Vagina (tissue), 2 donors: ENCODE data around the gene PCSK1N. TPM values are rescaled to one million over a fixed set of nuclear protein-coding genes. Genes with fewer than 3 reads are reported as not detected.
A peak's percentile ranks its signal among the peaks of the same experiment; 100 is the strongest.

Source experiments
- DNase-seq, 2 donors: peaks; one replicate each; pipeline ENCODE4 v3.0.0-alpha.2; 2017; ENCODE audit errors: extremely low spot score in 2 of 2
- H3K27ac ChIP-seq: fragments of 200-600 bp; sonication (generic); one replicate; pipeline ENCODE4 v1.5.1; 2019
- H3K27me3 ChIP-seq: fragments of 200-600 bp; sonication (generic); one replicate; pipeline ENCODE4 v1.5.1; 2019
- H3K36me3 ChIP-seq, 2 donors: fragments of 200-600 bp; sonication (generic); one replicate each; pipeline ENCODE4 v1.5.1; 2017 to 2019
- H3K4me1 ChIP-seq: fragments of 200-600 bp; sonication (generic); one replicate; pipeline ENCODE4 v1.5.1; 2019
- H3K4me3 ChIP-seq, 2 donors: fragments of 200-600 bp; sonication (generic); 1 replicate in 1 of 2; 2 replicates in 1 of 2; pipeline ENCODE4 v1.5.1; 2016 to 2019
- H3K9me3 ChIP-seq: fragments of 200-600 bp; sonication (generic); one replicate; pipeline ENCODE4 v1.5.1; 2019
- CTCF ChIP-seq, 3 experiments: fragments of 450-650 bp in 2 of 3; fragments of 200-600 bp in 1 of 3; sonication (generic) in 1 of 3; IDR thresholded peaks; one replicate each; pipeline ENCODE4 v1.5.1; 2017 to 2019; ENCODE audit warnings: antibody characterized with exemption in 3 of 3, mild to moderate bottlenecking in 2 of 3, moderate library complexity in 2 of 3
- POLR2A ChIP-seq, 2 donors: fragments of 450-650 bp; IDR thresholded peaks; one replicate each; pipeline ENCODE4 v1.6.1; 2017; ENCODE audit warnings: antibody characterized with exemption in 2 of 2, mild to moderate bottlenecking in 2 of 2, moderate library complexity in 2 of 2
- POLR2AphosphoS5 ChIP-seq, 2 donors: sonication (generic); formaldehyde crosslinking; IDR thresholded peaks; one replicate each; pipeline ENCODE4 v1.9.0; 2017; ENCODE audit warnings: antibody characterized with exemption in 2 of 2, mild to moderate bottlenecking in 2 of 2, low read depth in 1 of 2; ENCODE audit not compliant: insufficient read depth in 1 of 2
- intact Hi-C: fragments of 100-400 bp; cut with DNase I; formaldehyde crosslinking; loops from one replicate; pipeline ENCODE4 v1.15.1; 2023
- total RNA-seq: library from RNA; depleted of rRNA; stranded (reverse); fragments of >200 nt; gene quantifications from one replicate; pipeline ENCODE4 v1.2.3, GENCODE V29; 2016

PCSK1N gene
- total RNA-seq, 1 donor from 2014 or later: 15.0 TPM

- intact Hi-C loops: no loop called here
- Histone ChIP-seq H3K4me1 (no peaks in the 10 kb centered on the region), H3K4me3 (no peak overlapping the region), H3K36me3 (peaks cover 0 to 14% of the 10 kb centered on the region in 2 donors), H3K9me3 (no peaks in the 10 kb centered on the region), H3K27me3 (no peaks in the 10 kb centered on the region), H3K27ac (no peak overlapping the region)
- TF ChIP-seq POLR2A (IDR thresholded peaks at IDR 0.05) (no peak), CTCF (IDR thresholded peaks at IDR 0.05) (no peak), POLR2AphosphoS5 (IDR thresholded peaks at IDR 0.05; ENCODE audit: insufficient read depth in 1 of 2, low read depth in 1 of 2) (no peak)
- DNase-seq: no peak
Measured at GRCh38 chrX:48813644-48814043, 21.8 kb downstream of the PCSK1N start.

GRCh38 chrX:48806081-48806480 lies 29.3 kb downstream of the PCSK1N start:
- Histone ChIP-seq H3K36me3 (peaks cover 0 to 11% of the 10 kb centered on the region in 2 donors), H3K9me3 (no peaks in the 10 kb centered on the region), H3K27me3 (no peaks in the 10 kb centered on the region), H3K4me3 (no peak overlapping the region), H3K27ac (no peak overlapping the region), H3K4me1 (peaks cover 5% of the 10 kb centered on the region)
- TF ChIP-seq POLR2A (IDR thresholded peaks at IDR 0.05) (no peak), CTCF (IDR thresholded peaks at IDR 0.05) (no peak), POLR2AphosphoS5 (IDR thresholded peaks at IDR 0.05; ENCODE audit: insufficient read depth in 1 of 2, low read depth in 1 of 2) (no peak)
- no peak for DNase-seq
- intact Hi-C loops: no loop called here

GRCh38 chrX:48802905-48803200 lies 32.6 kb downstream of the PCSK1N start:
- intact Hi-C loops: no loop called here
- H3K9me3 ChIP-seq: no peaks in the 10 kb centered on the region
- H3K4me1 ChIP-seq: peaks cover 11% of the 10 kb centered on the region
- no peak for TF ChIP-seq CTCF (IDR thresholded peaks at IDR 0.05)
- no peak for TF ChIP-seq POLR2AphosphoS5 (IDR thresholded peaks at IDR 0.05; ENCODE audit: insufficient read depth in 1 of 2, low read depth in 1 of 2)
- TF ChIP-seq POLR2A (IDR thresholded peaks at IDR 0.05): no peak
- peak overlapping the region; percentile 92 for H3K27ac ChIP-seq
- no peak for DNase-seq
- H3K27me3 ChIP-seq: no peaks in the 10 kb centered on the region
- peak overlapping the region in 1 of 2 donors; percentile 55 for H3K4me3 ChIP-seq
- H3K36me3 ChIP-seq: peaks cover 0 to 11% of the 10 kb centered on the region in 2 donors

GRCh38 chrX:48802089-48802904 lies 33.1 kb downstream of the PCSK1N start:
- peak overlapping the region; percentile 49 to 55 for H3K4me3 ChIP-seq
- H3K27me3 ChIP-seq: no peaks in the 10 kb centered on the region
- no peaks in the 10 kb centered on the region for H3K9me3 ChIP-seq
- H3K4me1 ChIP-seq: peaks cover 11% of the 10 kb centered on the region
- intact Hi-C loops: no loop called here
- H3K36me3 ChIP-seq: peaks cover 0 to 11% of the 10 kb centered on the region in 2 donors
- H3K27ac ChIP-seq: peak overlapping the region; percentile 92
- peak in 1 of 2 donors; percentile 92 for DNase-seq
- no peak for TF ChIP-seq CTCF (IDR thresholded peaks at IDR 0.05)
- TF ChIP-seq POLR2AphosphoS5 (IDR thresholded peaks at IDR 0.05; ENCODE audit: insufficient read depth in 1 of 2, low read depth in 1 of 2): peak in 1 of 2 donors; percentile 61
- TF ChIP-seq POLR2A (IDR thresholded peaks at IDR 0.05): peak in 1 of 2 donors; percentile 58
